WTC11 (cell line): ENCODE results near the gene TNPO1.

ENCODE experiments used
- CREM ChIP-seq: sonication (generic); formaldehyde crosslinking; IDR thresholded peaks from 2 replicates; pipeline ENCODE4 v1.8.1; 2022; ENCODE audit warnings: mild to moderate bottlenecking, missing genetic modification reagents, moderate library complexity
- JUN ChIP-seq: sonication (generic); formaldehyde crosslinking; IDR thresholded peaks from 2 replicates; pipeline ENCODE4 v1.8.0; 2023; ENCODE audit warnings: mild to moderate bottlenecking, missing genetic modification reagents
- NFE2L1 ChIP-seq: sonication (generic); formaldehyde crosslinking; IDR thresholded peaks from 2 replicates; pipeline ENCODE4 v1.8.1; 2023; ENCODE audit warnings: missing genetic modification reagents
- ZNF423 ChIP-seq: fragments of 250-450 bp; sonication (Bioruptor Pico); IDR thresholded peaks from 2 replicates; pipeline ENCODE4 v2.1.2; 2022; ENCODE audit warnings: mild to moderate bottlenecking, moderate library complexity
- TF ChIP-seq, protein P1 (sequence below): fragments of 200-600 bp; IDR thresholded peaks from 2 replicates; pipeline ENCODE4 v1.8.0; 2022; ENCODE audit warnings: antibody characterized with exemption
- TF ChIP-seq, protein P2 (sequence below): sonication (generic); formaldehyde crosslinking; IDR thresholded peaks from 2 replicates; pipeline ENCODE4 v1.8.1; 2022; ENCODE audit warnings: mild to moderate bottlenecking, missing genetic modification reagents, moderate library complexity, borderline replicate concordance
- TF ChIP-seq, protein P3 (sequence below): sonication (generic); formaldehyde crosslinking; IDR thresholded peaks from 2 replicates; pipeline ENCODE4 v1.8.0; 2023; ENCODE audit warnings: mild to moderate bottlenecking, missing genetic modification reagents
- TF ChIP-seq, protein P4 (sequence below): sonication (generic); formaldehyde crosslinking; IDR thresholded peaks from 2 replicates; pipeline ENCODE4 v1.8.1; 2023; ENCODE audit warnings: mild to moderate bottlenecking, missing genetic modification reagents, moderate library complexity
- TF ChIP-seq, protein P5 (sequence below): sonication (generic); formaldehyde crosslinking; IDR thresholded peaks from 2 replicates; pipeline ENCODE4 v1.8.0; 2022; ENCODE audit warnings: missing genetic modification reagents
- TF ChIP-seq, protein P6 (sequence below): sonication (generic); formaldehyde crosslinking; IDR thresholded peaks from 2 replicates; pipeline ENCODE4 v1.8.0; 2022; ENCODE audit warnings: mild to moderate bottlenecking, missing genetic modification reagents
- TF ChIP-seq, protein P7 (sequence below): sonication (generic); formaldehyde crosslinking; IDR thresholded peaks from 2 replicates; pipeline ENCODE4 v1.8.1; 2023; ENCODE audit warnings: mild to moderate bottlenecking, missing genetic modification reagents, moderate library complexity
- TF ChIP-seq, protein P8 (sequence below): sonication (generic); formaldehyde crosslinking; IDR thresholded peaks from 2 replicates; pipeline ENCODE4 v1.8.0; 2022; ENCODE audit warnings: mild to moderate bottlenecking, missing genetic modification reagents
- TF ChIP-seq, protein P9 (sequence below): fragments of 250-450 bp; sonication (Bioruptor Pico); conservative IDR thresholded peaks from 2 replicates; pipeline ENCODE4 v1.9.0; 2021; ENCODE audit warnings: mild to moderate bottlenecking

DNA sequence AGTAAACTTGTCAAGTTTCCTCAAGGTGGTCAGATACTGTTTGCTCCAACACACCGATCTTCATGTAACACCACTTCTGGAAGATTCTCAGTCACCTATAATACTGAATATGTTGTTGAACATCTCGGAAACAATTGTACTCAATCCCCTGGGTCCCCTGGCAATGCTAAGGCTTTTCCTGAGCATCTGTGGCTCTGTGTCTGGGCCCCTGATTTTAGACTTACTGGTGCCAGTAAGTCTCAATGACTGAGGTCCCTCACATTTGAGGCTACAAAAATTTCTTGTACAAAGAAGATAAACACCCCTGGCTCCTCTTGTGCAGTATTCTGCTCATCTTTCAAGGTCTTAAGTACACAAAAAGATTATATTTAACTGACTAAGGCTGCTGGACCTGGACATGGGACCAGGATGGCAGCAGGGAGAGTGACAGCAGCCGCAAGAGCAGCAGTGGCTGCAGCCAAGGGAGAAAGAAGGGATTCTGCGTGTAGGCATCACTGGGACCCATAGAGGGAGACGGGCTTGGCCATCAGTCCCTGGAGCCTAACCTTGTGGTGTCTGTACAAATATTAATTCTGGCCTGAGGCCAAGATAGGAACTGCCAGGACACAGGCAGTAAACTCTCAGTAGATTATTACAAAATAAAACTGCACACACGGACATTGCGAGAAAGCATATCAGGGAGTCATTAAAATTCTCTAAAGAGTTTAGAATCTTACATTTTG is 49.0 kb upstream of the TNPO1 start:
- TF ChIP-seq, protein P1, sequence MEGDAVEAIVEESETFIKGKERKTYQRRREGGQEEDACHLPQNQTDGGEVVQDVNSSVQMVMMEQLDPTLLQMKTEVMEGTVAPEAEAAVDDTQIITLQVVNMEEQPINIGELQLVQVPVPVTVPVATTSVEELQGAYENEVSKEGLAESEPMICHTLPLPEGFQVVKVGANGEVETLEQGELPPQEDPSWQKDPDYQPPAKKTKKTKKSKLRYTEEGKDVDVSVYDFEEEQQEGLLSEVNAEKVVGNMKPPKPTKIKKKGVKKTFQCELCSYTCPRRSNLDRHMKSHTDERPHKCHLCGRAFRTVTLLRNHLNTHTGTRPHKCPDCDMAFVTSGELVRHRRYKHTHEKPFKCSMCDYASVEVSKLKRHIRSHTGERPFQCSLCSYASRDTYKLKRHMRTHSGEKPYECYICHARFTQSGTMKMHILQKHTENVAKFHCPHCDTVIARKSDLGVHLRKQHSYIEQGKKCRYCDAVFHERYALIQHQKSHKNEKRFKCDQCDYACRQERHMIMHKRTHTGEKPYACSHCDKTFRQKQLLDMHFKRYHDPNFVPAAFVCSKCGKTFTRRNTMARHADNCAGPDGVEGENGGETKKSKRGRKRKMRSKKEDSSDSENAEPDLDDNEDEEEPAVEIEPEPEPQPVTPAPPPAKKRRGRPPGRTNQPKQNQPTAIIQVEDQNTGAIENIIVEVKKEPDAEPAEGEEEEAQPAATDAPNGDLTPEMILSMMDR, result no peak
- TF ChIP-seq, protein P2, sequence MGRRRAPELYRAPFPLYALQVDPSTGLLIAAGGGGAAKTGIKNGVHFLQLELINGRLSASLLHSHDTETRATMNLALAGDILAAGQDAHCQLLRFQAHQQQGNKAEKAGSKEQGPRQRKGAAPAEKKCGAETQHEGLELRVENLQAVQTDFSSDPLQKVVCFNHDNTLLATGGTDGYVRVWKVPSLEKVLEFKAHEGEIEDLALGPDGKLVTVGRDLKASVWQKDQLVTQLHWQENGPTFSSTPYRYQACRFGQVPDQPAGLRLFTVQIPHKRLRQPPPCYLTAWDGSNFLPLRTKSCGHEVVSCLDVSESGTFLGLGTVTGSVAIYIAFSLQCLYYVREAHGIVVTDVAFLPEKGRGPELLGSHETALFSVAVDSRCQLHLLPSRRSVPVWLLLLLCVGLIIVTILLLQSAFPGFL (CRISPR knock-in tag), result no peak
- TF ChIP-seq ZNF423 (CRISPR knock-in tag) (no peak), JUN (CRISPR knock-in tag) (no peak), CREM (CRISPR knock-in tag) (no peak), NFE2L1 (CRISPR knock-in tag) (no peak)
- TF ChIP-seq, protein P3, sequence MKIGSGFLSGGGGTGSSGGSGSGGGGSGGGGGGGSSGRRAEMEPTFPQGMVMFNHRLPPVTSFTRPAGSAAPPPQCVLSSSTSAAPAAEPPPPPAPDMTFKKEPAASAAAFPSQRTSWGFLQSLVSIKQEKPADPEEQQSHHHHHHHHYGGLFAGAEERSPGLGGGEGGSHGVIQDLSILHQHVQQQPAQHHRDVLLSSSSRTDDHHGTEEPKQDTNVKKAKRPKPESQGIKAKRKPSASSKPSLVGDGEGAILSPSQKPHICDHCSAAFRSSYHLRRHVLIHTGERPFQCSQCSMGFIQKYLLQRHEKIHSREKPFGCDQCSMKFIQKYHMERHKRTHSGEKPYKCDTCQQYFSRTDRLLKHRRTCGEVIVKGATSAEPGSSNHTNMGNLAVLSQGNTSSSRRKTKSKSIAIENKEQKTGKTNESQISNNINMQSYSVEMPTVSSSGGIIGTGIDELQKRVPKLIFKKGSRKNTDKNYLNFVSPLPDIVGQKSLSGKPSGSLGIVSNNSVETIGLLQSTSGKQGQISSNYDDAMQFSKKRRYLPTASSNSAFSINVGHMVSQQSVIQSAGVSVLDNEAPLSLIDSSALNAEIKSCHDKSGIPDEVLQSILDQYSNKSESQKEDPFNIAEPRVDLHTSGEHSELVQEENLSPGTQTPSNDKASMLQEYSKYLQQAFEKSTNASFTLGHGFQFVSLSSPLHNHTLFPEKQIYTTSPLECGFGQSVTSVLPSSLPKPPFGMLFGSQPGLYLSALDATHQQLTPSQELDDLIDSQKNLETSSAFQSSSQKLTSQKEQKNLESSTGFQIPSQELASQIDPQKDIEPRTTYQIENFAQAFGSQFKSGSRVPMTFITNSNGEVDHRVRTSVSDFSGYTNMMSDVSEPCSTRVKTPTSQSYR, result no peak
- TF ChIP-seq, protein P4, sequence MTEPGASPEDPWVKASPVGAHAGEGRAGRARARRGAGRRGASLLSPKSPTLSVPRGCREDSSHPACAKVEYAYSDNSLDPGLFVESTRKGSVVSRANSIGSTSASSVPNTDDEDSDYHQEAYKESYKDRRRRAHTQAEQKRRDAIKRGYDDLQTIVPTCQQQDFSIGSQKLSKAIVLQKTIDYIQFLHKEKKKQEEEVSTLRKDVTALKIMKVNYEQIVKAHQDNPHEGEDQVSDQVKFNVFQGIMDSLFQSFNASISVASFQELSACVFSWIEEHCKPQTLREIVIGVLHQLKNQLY (CRISPR knock-in tag), result no peak
- TF ChIP-seq, protein P5, sequence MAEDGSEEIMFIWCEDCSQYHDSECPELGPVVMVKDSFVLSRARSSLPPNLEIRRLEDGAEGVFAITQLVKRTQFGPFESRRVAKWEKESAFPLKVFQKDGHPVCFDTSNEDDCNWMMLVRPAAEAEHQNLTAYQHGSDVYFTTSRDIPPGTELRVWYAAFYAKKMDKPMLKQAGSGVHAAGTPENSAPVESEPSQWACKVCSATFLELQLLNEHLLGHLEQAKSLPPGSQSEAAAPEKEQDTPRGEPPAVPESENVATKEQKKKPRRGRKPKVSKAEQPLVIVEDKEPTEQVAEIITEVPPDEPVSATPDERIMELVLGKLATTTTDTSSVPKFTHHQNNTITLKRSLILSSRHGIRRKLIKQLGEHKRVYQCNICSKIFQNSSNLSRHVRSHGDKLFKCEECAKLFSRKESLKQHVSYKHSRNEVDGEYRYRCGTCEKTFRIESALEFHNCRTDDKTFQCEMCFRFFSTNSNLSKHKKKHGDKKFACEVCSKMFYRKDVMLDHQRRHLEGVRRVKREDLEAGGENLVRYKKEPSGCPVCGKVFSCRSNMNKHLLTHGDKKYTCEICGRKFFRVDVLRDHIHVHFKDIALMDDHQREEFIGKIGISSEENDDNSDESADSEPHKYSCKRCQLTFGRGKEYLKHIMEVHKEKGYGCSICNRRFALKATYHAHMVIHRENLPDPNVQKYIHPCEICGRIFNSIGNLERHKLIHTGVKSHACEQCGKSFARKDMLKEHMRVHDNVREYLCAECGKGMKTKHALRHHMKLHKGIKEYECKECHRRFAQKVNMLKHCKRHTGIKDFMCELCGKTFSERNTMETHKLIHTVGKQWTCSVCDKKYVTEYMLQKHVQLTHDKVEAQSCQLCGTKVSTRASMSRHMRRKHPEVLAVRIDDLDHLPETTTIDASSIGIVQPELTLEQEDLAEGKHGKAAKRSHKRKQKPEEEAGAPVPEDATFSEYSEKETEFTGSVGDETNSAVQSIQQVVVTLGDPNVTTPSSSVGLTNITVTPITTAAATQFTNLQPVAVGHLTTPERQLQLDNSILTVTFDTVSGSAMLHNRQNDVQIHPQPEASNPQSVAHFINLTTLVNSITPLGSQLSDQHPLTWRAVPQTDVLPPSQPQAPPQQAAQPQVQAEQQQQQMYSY (CRISPR knock-in tag), result no peak
- TF ChIP-seq, protein P6, sequence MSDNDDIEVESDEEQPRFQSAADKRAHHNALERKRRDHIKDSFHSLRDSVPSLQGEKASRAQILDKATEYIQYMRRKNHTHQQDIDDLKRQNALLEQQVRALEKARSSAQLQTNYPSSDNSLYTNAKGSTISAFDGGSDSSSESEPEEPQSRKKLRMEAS (CRISPR knock-in tag), result no peak
- TF ChIP-seq, protein P7, sequence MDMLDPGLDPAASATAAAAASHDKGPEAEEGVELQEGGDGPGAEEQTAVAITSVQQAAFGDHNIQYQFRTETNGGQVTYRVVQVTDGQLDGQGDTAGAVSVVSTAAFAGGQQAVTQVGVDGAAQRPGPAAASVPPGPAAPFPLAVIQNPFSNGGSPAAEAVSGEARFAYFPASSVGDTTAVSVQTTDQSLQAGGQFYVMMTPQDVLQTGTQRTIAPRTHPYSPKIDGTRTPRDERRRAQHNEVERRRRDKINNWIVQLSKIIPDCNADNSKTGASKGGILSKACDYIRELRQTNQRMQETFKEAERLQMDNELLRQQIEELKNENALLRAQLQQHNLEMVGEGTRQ (CRISPR knock-in tag), result no peak
- TF ChIP-seq, protein P8, sequence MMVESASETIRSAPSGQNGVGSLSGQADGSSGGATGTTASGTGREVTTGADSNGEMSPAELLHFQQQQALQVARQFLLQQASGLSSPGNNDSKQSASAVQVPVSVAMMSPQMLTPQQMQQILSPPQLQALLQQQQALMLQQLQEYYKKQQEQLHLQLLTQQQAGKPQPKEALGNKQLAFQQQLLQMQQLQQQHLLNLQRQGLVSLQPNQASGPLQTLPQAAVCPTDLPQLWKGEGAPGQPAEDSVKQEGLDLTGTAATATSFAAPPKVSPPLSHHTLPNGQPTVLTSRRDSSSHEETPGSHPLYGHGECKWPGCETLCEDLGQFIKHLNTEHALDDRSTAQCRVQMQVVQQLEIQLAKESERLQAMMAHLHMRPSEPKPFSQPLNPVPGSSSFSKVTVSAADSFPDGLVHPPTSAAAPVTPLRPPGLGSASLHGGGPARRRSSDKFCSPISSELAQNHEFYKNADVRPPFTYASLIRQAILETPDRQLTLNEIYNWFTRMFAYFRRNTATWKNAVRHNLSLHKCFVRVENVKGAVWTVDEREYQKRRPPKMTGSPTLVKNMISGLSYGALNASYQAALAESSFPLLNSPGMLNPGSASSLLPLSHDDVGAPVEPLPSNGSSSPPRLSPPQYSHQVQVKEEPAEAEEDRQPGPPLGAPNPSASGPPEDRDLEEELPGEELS (CRISPR knock-in tag), result no peak
- TF ChIP-seq, protein P9, sequence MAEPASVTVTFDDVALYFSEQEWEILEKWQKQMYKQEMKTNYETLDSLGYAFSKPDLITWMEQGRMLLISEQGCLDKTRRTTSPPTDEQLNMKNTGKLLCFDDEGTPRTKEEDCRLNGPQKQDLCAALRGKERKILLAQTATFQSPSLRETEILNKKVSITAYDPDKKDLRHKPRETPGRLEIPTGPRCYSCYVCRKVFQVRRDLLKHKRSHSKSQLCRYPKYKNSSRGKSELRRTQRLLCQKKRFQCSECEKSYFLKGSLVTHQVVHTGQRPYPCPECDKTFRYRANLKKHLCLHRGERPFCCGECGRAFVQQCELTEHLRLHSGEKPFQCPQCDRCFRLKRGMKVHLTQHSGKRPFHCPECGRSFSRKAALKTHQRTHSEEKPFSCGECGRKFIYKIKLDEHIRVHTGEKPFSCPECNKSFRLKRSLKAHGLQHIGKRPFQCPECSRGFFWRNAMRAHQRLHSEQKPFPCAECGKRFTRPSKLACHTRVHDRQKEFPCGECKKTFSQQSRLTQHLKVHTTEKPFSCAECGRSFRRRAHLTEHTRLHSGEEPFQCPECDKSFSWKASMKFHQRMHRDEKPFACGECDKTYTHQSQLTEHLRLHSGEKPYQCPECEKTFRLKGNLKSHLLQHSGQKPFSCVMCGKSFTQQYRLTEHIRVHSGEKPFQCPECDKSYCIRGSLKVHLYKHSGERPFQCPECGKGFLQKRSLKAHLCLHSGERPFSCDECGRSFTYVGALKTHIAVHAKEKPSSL, result no peak
